Raji (cell line): ENCODE results near the gene SUN2.

Experiments
- POLR2A ChIP-seq: IDR thresholded peaks from 2 replicates; pipeline ENCODE4 v1.6.1; 2011; ENCODE audit warnings: low read depth, low read length, control low read depth; ENCODE audit not compliant: insufficient read depth

The SUN2 gene

DNA sequence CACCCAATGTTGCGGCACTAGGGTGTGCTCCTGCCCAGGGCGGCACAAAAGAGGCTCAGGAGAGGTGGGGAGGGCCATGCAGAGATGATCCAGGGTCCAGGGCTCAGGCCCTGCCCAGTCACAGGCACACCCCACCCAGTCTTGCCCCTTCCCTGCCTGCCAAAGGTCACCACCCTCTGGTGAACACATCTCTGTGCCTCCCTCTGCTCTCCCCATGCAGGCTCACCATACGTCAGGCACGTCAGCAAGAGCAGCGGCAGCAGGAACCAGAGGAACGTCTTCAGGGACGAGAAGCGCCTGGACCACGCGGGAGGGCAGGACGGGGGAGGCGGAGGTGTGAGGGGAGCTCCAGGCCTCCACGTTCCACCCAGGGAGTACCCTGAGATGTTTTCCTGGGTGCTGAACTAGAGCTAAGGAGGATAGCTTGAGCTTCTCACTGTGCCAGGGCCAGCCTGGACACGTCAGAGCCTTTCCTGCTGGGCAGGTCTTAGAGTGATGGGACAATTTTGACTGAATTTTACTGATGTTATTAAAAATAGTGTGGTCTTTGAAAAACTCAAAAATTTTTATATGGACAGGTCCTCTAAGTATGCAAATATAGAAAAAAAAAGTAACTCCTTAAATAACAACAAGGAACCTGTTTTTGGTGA lies 7.2 kb downstream of the SUN2 start:
- no peak for TF ChIP-seq POLR2A

DNA sequence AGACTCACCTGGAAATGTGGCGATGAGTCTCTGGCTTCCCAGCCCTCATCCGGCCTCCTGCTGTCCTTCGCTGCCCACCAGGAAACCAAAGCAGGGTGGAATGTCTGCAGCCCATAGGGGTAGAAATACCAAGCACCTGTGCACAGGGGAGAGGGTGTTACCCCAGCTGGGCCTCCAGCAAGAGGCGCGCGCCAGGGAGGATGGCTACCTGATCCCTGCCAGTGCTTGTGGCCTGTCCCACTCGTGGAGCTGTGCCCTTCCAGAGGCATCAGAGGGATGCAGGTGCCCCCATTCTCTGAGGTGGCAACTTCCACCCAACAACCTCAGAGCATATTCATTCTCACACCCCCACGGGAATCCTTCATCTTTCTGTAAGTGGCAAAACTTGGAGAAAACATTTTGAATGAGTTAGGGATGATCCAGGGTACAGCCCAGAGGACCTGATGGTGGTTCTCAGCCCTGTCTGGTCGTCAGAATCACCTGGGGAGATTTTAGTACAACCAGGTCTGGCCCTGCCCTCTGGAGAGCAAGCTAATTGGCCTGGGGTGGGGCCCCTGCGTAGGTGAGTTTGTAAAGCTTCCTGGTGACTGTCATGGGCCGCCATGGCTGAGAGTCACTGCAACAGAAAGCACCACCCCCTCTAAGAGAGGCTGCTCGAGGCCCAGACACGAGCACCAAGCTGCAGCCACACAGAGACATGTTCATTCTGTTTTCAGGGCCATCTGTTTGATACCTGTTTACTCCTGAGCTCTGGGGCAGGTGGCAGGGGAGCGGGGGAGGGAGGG lies 9.9 kb downstream of the SUN2 start:
- TF ChIP-seq POLR2A = no peak

DNA sequence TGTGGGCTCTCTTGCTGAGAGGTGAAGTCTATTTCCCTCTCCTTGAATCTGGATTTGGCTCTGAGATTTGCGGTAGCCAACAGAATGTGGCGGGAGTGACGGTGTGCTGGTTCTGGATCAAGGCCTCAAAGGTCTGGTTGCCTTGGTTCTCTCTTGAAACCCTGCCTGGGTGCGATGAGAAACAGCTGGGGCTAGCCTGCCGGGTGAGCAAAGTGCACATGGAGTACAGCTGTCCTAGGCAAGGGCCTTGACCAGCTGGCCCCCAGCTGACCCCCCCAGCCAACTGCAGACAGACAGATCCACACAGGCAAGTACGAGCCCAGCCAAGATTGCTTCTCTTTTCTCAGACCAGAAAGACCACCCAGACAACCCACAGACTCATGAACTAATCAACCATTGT lies 10.8 kb downstream of the SUN2 start:
- TF ChIP-seq POLR2A = no peak

DNA sequence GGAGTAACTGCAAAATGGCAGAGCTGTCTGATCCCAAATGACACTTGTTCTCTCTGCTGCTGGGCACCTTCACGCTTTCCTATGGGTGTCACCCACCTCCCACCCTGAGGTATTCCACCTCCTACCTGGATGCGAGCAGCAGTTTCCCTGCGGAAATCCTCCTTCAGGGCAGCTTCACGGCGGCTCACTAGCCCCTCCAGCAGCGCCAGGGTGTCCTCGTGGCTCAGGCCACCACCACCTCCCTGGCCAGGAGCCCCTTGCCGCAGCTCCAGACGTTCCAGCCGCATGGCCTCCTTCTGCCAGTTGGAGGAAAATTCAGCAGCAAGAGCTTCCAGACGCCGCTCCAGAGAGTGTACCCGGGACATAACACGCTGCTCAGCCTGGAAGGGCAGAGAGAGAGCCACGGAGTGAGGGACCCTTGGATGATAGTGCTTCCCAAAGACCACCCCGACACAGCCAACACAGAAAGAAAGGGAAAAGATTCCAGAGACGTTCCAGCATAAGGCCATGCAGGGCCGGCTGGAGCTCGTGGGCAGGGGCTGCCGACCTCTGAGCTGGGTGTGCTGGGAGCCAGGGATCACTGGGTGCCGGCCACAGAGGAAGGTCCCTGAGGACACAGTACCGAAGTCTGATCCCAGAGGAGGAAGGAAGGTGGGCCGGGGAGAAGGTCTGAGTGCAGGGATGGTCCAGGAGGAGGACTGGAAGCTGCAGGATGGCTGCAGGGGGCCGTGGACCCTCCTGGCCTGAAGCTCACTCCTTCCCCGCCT lies 13.4 kb downstream of the SUN2 start:
- TF ChIP-seq POLR2A = no peak

DNA sequence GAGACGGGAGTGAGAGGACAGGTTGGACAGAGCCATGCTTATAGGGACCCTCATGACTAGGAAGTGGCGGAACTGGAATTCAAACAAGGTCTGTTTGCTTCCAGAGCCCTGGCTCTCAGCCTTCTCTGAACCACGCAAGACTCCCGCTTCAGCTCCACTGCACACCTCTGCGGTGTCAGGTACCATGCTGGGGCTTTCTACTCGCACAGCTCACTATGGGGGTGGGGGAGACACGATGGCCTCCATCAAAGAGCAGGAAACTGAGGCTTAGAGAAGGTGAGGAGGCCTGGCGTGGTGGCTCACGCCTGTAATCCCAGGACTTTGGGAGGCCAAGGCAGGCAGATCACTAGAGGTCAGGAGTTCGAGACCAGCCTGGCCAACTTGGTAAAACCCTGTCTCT lies 14.2 kb downstream of the SUN2 start:
- no peak for TF ChIP-seq POLR2A

DNA sequence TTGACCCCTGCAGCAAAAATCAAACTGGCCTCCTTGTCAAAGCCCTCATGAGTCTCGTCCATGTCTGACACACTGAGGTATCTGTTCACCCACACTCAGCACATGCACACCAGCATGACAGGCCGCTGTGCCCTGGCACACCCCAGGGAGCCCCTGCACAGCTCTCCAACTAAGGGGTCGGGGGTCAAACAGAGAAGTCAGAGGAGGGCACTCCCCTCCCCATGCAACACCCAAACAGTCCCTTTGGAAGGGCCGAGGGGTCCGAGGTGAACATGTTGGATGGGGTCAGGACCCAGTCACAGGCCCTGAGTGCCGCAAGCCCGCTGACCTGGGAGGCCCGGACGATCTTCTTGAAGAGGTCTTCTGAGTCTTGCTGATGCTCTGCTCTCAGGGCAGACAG lies 14.6 kb downstream of the SUN2 start:
- TF ChIP-seq POLR2A = no peak

DNA sequence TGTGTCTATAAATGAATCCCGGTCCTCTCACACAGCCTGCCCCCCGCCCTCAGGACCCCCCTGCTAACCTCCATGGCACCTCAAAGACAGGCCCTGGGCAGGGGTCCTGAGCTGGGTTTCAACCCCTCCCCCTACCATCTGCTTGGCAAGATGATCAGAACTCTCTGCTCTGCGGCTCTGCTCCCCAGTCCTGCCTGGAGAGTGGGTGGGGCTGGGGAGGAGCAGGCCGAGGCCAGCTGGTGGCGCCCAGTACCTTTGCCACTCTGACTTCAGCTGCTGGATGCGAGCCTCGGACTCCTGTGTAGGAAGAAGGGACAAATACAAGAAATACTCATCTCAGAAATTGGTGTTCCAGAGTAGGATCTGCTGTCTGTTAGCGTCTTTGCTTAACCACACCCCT lies 15.0 kb downstream of the SUN2 start:
- TF ChIP-seq POLR2A = no peak

DNA sequence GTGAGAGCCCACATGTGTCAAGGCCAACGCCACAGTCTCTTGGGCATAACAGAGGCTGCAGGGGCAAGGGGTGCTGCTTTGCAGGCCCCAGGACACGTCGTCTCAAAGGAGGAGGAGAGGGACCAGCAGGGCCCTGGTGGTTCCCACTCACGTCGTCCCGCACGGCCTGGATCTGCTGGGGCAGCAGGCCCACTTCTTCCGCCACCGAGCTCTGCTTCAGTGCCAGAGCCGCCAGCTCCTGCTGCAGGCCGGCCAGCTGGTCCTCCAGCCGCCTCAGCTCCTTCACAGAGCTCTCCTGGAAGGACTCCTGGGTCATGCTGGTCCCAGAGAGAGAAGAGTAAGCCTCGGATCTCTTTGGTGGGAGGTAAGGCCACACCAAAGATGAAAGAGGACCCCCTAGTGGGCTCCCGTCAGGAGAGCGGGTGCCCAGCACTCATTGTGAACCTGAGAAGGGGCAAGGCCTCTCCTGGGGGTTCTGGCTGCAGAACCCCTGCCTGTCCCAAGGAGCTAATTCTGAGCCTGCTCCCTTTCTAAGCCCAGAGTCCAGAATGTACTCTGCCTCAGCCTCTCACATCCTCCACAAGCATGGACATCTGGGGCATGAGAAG lies 15.6 kb downstream of the SUN2 start:
- TF ChIP-seq POLR2A = no peak

DNA sequence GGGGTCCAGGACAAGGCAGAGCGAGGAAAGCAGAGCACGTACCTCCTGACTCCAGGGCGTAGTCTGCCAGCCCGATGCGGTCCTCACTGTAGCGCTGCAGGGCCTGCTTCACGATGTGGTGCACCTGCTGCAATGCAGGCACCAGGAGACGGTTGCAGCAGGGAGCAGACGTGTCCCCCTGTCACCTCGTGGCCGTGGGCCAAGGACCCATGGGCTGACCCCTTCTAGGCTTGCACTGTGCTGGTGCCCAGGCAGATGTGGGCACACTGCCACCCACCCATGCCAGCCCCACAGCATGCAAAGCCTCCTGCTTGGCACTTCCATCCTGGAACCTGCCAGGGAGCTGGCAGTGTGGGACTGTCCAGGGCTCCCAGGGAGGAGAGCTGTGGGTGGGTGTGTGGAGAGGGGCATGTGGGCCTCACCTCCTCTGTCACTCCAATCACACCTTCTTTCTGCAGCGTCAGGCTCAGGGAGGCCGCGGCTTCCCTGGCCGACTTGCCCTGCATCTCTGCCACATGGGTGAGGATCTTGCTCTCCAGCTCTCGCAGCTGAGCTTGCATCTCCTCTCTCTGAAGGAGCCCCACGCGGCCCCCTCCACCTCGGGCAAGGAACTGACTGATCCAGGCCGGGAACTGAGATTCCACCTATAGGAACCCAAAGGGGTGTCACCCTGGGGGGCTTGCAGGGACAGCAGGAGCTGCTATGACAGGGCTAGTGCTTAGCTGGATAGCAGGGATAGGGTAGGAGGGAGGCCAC lies 16.3 kb downstream of the SUN2 start:
- TF ChIP-seq POLR2A = no peak

DNA sequence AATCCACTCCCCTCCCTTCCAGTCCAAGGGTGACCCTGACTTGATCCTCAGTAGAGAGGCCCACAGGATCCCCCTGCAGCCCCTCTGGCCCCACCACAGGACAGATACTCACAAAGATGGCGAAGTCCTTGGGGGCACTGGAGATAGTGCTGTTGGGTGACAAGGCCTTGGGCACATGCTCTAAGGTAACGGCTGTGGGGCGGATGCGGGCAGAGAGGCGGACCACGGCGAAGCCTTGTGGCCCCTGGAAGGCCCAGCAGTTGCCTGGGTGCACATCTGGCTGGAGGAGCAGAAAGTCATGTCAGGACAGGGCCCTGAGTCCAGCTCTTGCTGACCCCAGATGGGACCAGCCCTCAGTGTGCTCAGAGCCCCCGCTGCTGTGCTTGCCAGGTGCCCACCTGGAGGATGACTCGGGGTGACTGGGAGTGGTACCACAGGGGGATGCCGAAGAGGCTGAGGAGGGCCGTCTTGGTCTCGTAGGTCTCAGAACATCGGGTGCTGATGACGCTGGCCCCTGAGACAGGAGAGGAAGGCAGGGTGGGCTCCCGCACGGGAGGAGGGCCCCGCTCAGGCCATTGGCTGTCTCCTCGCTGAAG lies 17.2 kb downstream of the SUN2 start:
- TF ChIP-seq POLR2A = no peak

DNA sequence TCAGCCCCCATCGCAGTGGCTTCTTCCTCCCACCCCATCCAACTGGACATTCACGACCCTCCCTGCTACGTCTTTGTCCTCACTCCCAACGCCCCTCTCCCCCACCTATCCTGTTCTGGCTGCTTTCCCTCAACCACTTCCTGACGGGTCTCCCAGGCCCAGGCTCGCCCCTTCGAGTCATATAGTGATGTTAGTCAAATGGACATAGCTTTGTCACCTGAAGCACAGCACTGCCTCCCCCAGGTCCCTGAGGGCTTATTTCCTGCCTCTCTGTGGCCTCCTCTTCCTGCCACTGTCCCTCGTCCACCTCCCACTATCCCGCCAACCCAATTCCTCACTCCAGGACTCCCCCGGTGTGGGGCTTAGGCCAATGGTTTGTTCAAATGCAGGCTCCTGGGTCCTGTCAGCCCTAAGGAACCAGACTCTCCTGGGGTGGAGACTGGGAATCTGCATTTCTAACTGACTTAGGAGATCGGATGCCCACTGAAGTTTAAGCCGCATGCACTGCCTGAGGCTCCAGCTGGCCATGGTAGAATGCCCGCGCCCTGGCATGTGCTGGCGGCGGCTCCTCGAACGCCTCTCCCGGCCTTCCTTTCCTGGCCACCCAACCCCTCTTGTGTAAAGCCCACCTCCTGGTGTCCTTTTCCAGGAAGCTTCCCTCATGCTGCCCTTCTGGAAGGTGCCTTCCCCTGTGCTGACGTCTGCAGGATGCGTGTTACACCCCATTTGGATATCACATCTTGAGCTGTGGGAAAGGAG lies 18.3 kb downstream of the SUN2 start:
- TF ChIP-seq POLR2A = no peak

DNA sequence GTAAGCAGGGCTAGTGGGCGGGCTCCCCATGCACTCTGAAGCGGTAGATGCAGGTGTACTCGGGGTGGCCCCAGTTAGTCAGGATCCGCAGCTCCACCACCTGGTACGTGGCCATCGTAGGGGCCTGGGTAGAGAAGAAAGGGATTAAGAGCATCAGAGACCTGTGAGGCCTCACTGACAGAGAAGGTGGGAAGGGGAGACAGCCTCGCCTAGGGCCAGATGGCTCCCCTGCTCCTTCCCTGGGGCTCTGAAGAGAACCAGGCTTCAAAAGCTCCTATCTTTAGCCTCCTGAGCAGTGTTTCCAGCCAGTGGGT lies 19.6 kb downstream of the SUN2 start:
- no peak for TF ChIP-seq POLR2A

DNA sequence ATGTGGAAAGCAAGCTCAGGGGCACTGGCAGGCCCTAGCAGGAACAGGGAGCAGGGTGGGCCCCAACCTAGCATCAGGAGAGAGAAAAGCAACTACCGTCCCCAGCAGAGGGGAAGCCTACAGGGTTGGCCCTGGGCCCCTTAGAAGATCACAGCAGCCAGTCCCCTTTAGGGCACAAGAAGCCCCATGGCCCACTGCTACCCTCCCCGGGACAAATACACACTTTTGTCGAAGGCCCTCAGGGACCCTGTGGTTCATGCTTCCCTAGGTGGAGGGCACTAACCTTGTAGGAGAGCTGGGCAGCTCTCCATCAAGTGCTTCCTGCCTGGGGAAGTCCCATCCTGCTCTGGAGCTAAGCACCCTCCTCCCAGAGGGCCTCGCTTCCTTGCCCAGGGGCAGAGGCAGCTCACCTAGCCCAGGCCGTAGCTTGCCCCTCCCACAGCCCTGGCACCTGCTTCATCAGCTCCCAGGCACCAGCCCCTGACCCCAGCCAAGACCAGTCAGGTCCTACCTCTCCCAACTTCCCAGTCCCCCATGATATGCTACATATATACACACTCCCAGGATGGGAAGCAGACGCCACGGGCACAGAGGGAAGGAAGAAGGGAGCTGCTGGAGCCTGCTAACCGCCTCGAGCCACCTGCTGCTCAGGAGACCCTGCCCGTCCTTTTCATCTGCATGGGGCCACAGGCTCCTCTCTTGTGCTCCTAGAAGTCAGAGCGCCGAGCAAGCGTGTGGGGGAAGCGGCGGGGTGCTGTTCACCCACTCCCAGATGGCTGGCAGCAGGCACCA lies 20.1 kb downstream of the SUN2 start:
- TF ChIP-seq POLR2A = no peak
